PC-9 (cell line): Measurements from ENCODE around the gene HOXB6. TPM values are rescaled to one million over a fixed set of nuclear protein-coding genes. Genes with fewer than 3 reads are reported as not detected.

ENCODE experiments used
- BruUV-seq: library from RNA; stranded (reverse); fragments of 400-500 nt; replicated peaks from 2 replicates; lab custom pipeline; 2021; lab: Mats Ljungman, UMichigan
- CTCF ChIA-PET: fragments of 300-600 bp; sonication (Branson Sonifier 250); formaldehyde crosslinking; loops from one replicate; lab custom pipeline; 2022; ENCODE audit warnings: antibody characterized with exemption; lab: Charles Lee
- POLR2A ChIA-PET: fragments of 300-600 bp; sonication (Branson Sonifier 250); formaldehyde crosslinking; loops from one replicate; lab custom pipeline; 2022; ENCODE audit warnings: antibody characterized with exemption; ENCODE audit not compliant: unreplicated experiment; lab: Charles Lee
- DNase-seq, 2 experiments: peaks; one replicate each; pipeline versions ENCODE4 v3.0.0 to v3.0.0-alpha.2; 2015 to 2022; ENCODE audit warnings: mixed read lengths in 1 of 2
- H2AFZ ChIP-seq: fragments of 200-600 bp; sonication (generic); 2 replicates; pipeline ENCODE4 v1.8.1; 2017; ENCODE audit warnings: antibody characterized with exemption
- H3F3A ChIP-seq: fragments of 200-600 bp; sonication (generic); 2 replicates; pipeline ENCODE4 v1.8.1; 2017; ENCODE audit warnings: antibody characterized with exemption, mild to moderate bottlenecking, low read depth; ENCODE audit not compliant: insufficient read depth
- H3K27ac ChIP-seq: fragments of 200-600 bp; sonication (generic); 2 replicates; pipeline ENCODE4 v1.6.1; 2016; ENCODE audit warnings: mixed run types
- H3K27me3 ChIP-seq: fragments of 200-600 bp; sonication (generic); 2 replicates; pipeline ENCODE4 v1.6.1; 2016; ENCODE audit warnings: low read depth, mixed run types; ENCODE audit not compliant: insufficient read depth
- H3K36me3 ChIP-seq: fragments of 200-600 bp; sonication (generic); 2 replicates; pipeline ENCODE4 v1.6.1; 2016; ENCODE audit warnings: low read depth, mixed run types
- H3K4me1 ChIP-seq: fragments of 200-600 bp; sonication (generic); replicated peaks from 2 replicates; pipeline ENCODE4 v1.6.1; 2016; ENCODE audit warnings: mixed run types; ENCODE audit not compliant: insufficient read depth
- H3K4me2 ChIP-seq: fragments of 200-600 bp; sonication (generic); 2 replicates; pipeline ENCODE4 v1.6.1; 2017; ENCODE audit warnings: mixed run types
- H3K4me3 ChIP-seq: fragments of 200-600 bp; sonication (generic); 2 replicates; pipeline ENCODE4 v1.6.1; 2016; ENCODE audit warnings: mixed run types
- H3K79me2 ChIP-seq: fragments of 200-600 bp; sonication (generic); 2 replicates; pipeline ENCODE4 v1.6.1; 2017; ENCODE audit warnings: low read depth, mixed run types
- H3K9me2 ChIP-seq: fragments of 200-600 bp; sonication (generic); 2 replicates; pipeline ENCODE4 v1.8.1; 2017; ENCODE audit warnings: mild to moderate bottlenecking; ENCODE audit not compliant: insufficient read depth
- H3K9me3 ChIP-seq: fragments of 200-600 bp; sonication (generic); 2 replicates; pipeline ENCODE4 v1.8.1; 2016; ENCODE audit warnings: low read depth; ENCODE audit not compliant: insufficient read depth
- H4K20me1 ChIP-seq: fragments of 200-600 bp; sonication (generic); 2 replicates; pipeline ENCODE4 v1.8.1; 2017; ENCODE audit not compliant: insufficient read depth
- EZH2 ChIP-seq: fragments of 200-600 bp; sonication (generic); IDR thresholded peaks from 2 replicates; pipeline ENCODE4 v1.8.0; 2017; ENCODE audit warnings: antibody characterized with exemption, low read depth
- intact Hi-C: fragments of 100-400 bp; cut with micrococcal nuclease; formaldehyde crosslinking; loops from one replicate; pipeline ENCODE4 v1.10.0; 2022; ENCODE audit not compliant: unreplicated experiment
- total RNA-seq: library from RNA; stranded (reverse); gene quantifications from 2 replicates; pipeline ENCODE4 v1.2.3, GENCODE V29; 2021
- TF ChIP-seq, protein P1 (sequence below): fragments of 200-600 bp; sonication (generic); conservative IDR thresholded peaks from 2 replicates; pipeline ENCODE4 v1.6.1; 2017; ENCODE audit warnings: mixed run types, antibody characterized with exemption, mild to moderate bottlenecking, moderate library complexity

Gene HOXB6
- total RNA-seq, 1 experiment from 2014 or later: 30.7 TPM

DNA sequence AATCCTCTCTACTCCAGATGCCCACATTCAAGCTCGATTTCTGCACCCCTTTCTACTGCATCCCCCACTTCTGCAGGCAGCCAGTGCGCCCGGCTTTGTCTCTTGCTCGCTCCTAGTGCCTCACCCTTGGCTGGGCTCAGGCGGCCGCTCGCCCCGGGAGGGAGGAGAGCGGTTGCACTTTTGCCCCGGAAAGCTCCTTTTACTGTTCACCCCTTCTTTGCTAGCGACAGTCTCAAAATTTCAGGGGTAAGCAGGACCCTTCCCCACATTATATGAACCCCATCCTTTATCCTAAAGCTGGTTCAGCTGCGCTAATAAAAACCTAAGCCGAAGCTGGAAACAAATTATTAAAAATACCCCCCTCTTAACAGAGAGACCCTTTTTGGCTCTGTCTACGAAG is 12.2 kb downstream of the HOXB6 start:
- H3F3A ChIP-seq: peaks cover 10% of the 10 kb centered on the region; the same call in 1 of the 2 replicates
- peaks cover 3% of the 10 kb centered on the region for H3K4me1 ChIP-seq
- no peak overlapping the region for H3K4me2 ChIP-seq
- no peak overlapping the region for H3K27ac ChIP-seq
- H3K4me3 ChIP-seq: no peak overlapping the region
- H3K36me3 ChIP-seq: peaks cover 7% of the 10 kb centered on the region
- no peak for DNase-seq
- peaks cover 10% of the 10 kb centered on the region for H3K79me2 ChIP-seq
- ChIA-PET POLR2A (no interaction called here), CTCF (no interaction called here)
- no peaks in the 10 kb centered on the region for H3K9me2 ChIP-seq
- no TSS peak for BruUV-seq
- H3K27me3 ChIP-seq: no peaks in the 10 kb centered on the region
- intact Hi-C loops: no loop called here
- no peaks in the 10 kb centered on the region; the same call in 1 of the 2 replicates for H4K20me1 ChIP-seq
- H3K9me3 ChIP-seq: no peaks in the 10 kb centered on the region
- TF ChIP-seq EZH2: no peak
- H2AFZ ChIP-seq: no peak overlapping the region

- H3K79me2 ChIP-seq: peaks cover 5% of the 10 kb centered on the region
- H3K4me1 ChIP-seq: peaks cover 7% of the 10 kb centered on the region
These were observed 12.7 kb downstream of the HOXB6 start for GRCh38 chr17:48592057-48592514.

GRCh38 chr17:48591255-48592056 is 13.3 kb downstream of the HOXB6 start:
- TF ChIP-seq, protein P1, sequence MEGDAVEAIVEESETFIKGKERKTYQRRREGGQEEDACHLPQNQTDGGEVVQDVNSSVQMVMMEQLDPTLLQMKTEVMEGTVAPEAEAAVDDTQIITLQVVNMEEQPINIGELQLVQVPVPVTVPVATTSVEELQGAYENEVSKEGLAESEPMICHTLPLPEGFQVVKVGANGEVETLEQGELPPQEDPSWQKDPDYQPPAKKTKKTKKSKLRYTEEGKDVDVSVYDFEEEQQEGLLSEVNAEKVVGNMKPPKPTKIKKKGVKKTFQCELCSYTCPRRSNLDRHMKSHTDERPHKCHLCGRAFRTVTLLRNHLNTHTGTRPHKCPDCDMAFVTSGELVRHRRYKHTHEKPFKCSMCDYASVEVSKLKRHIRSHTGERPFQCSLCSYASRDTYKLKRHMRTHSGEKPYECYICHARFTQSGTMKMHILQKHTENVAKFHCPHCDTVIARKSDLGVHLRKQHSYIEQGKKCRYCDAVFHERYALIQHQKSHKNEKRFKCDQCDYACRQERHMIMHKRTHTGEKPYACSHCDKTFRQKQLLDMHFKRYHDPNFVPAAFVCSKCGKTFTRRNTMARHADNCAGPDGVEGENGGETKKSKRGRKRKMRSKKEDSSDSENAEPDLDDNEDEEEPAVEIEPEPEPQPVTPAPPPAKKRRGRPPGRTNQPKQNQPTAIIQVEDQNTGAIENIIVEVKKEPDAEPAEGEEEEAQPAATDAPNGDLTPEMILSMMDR: no peak
- TF ChIP-seq EZH2: no peak
- Histone ChIP-seq H3K4me1 (peaks cover 7% of the 10 kb centered on the region), H3K79me2 (no peaks in the 10 kb centered on the region), H2AFZ (no peak overlapping the region), H4K20me1 (no peaks in the 10 kb centered on the region), H3F3A (peaks cover 13% of the 10 kb centered on the region; the same call in 1 of the 2 replicates), H3K27me3 (no peaks in the 10 kb centered on the region), H3K4me3 (no peak overlapping the region), H3K9me2 (no peaks in the 10 kb centered on the region), H3K36me3 (peaks cover 7% of the 10 kb centered on the region), H3K27ac (no peak overlapping the region), H3K9me3 (no peaks in the 10 kb centered on the region), H3K4me2 (no peak overlapping the region)
- ChIA-PET CTCF (interaction anchor here (0.6 kb wide), 1 partner anchor 32 kb away, joined by 3 read pairs; no protein-coding TSS in a partner anchor), POLR2A (interaction anchor here (0.5 kb wide), 1 partner anchor 239 kb away, joined by 3 read pairs; no protein-coding TSS in a partner anchor)
- intact Hi-C loops: no loop called here
- BruUV-seq: no TSS peak
- no peak for DNase-seq

More at GRCh38 chr17:48592057-48592514, 12.7 kb downstream of the HOXB6 start:
- TF ChIP-seq, protein P1: no peak
- TF ChIP-seq EZH2: no peak
- POLR2A ChIA-PET: no interaction called here
- Histone ChIP-seq H3K27me3 (no peaks in the 10 kb centered on the region), H3K4me3 (no peak overlapping the region), H3K9me2 (no peaks in the 10 kb centered on the region), H4K20me1 (no peaks in the 10 kb centered on the region; the same call in 1 of the 2 replicates), H3K9me3 (no peaks in the 10 kb centered on the region), H3K27ac (no peak overlapping the region), H3F3A (peaks cover 13% of the 10 kb centered on the region; the same call in 1 of the 2 replicates), H3K36me3 (peaks cover 7% of the 10 kb centered on the region), H2AFZ (no peak overlapping the region), H3K4me2 (no peak overlapping the region)
- no TSS peak for BruUV-seq
- intact Hi-C loops: no loop called here
- no peak for DNase-seq
- CTCF ChIA-PET: no interaction called here
